Epithelial cell of esophagus (primary cell): Measurements from ENCODE around the gene CACNA2D1.

Experiments
- DNase-seq: peaks from one replicate; pipeline ENCODE4 v3.0.0; 2010; ENCODE audit warnings: low read depth
- H3K4me3 ChIP-seq: 2 replicates; pipeline ENCODE4 v1.5.1; 2011; ENCODE audit warnings: mild to moderate bottlenecking, low read length, control low read depth
- CTCF ChIP-seq: IDR thresholded peaks from 2 replicates; pipeline ENCODE4 v1.5.1; 2011; ENCODE audit warnings: low read depth, mild to moderate bottlenecking, low read length, control low read depth, inconsistent platforms; ENCODE audit not compliant: insufficient read depth; ENCODE audit errors: missing control alignments

CACNA2D1 gene

GRCh38 chr7:82129091-82129490, 314.5 kb downstream of the CACNA2D1 start:
- no peak overlapping the region for H3K4me3 ChIP-seq
- no peak for DNase-seq
- TF ChIP-seq CTCF, result no peak

DNA sequence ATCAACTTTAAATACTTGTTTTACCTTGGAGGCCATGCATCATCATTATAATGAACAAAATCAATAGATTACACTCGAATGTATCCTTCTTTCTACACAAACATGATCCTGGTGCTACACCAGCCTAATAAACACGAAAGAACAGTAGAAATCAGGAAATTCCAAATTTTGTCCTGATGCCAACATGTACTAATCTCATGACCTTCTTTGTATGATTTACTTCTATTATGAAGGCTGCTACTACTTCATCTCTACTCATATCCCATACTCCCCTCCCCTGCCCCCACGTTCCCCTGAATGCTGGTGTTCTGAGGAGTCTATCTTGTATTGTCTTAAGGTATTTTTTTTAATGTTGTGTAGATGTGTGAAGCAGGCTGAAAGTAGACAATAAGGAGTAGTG, 315.0 kb downstream of the CACNA2D1 start:
- no peak overlapping the region for H3K4me3 ChIP-seq
- no peak for DNase-seq
- TF ChIP-seq CTCF, result no peak

DNA sequence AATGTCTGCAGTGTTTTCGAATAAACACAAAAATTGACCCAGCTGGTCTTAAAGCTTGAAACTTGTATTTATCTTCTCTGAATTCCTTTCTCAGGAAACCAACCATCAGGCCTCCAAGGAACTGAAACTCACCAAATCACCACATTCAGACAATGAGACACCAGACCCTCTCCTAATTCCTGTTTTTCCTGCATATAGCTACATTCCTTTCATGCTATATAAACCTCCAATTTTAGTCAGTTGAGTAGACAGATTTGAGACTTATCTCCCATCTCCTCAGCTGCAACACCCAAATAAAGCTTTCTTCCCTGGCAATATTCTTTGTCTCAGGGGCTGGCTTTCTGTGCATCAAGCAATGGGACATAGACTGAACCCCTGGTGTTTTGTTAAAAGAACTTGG, 317.0 kb downstream of the CACNA2D1 start:
- no peak for TF ChIP-seq CTCF
- DNase-seq, result no peak
- H3K4me3 ChIP-seq, result no peak overlapping the region

GRCh38 chr7:82124445-82124844, 319.1 kb downstream of the CACNA2D1 start:
- no peak for DNase-seq

GRCh38 chr7:82122275-82122674, 321.3 kb downstream of the CACNA2D1 start:
- H3K4me3 ChIP-seq, result no peak overlapping the region
- TF ChIP-seq CTCF, result no peak
- DNase-seq, result no peak

More at GRCh38 chr7:82124445-82124844, 319.1 kb downstream of the CACNA2D1 start:
- no peak overlapping the region for H3K4me3 ChIP-seq
- no peak for TF ChIP-seq CTCF

- TF ChIP-seq CTCF, result no peak
- no peak overlapping the region for H3K4me3 ChIP-seq
- no peak for DNase-seq
Measured at GRCh38 chr7:82114237-82114636, 329.3 kb downstream of the CACNA2D1 start.

- no peak for TF ChIP-seq CTCF
- no peak for DNase-seq
- no peak overlapping the region for H3K4me3 ChIP-seq
Measured at GRCh38 chr7:82110146-82110840, 333.3 kb downstream of the CACNA2D1 start.
